NCI-H128 (cell line): ENCODE data around the gene GDPD4.
A peak's percentile ranks its signal among the peaks of the same experiment; 100 is the strongest.

Source experiments
- DNase-seq: peaks from one replicate; lab custom pipeline; 2025; ENCODE audit not compliant: unreplicated experiment; lab: John Stamatoyannopoulos, UW

The GDPD4 gene

DNA sequence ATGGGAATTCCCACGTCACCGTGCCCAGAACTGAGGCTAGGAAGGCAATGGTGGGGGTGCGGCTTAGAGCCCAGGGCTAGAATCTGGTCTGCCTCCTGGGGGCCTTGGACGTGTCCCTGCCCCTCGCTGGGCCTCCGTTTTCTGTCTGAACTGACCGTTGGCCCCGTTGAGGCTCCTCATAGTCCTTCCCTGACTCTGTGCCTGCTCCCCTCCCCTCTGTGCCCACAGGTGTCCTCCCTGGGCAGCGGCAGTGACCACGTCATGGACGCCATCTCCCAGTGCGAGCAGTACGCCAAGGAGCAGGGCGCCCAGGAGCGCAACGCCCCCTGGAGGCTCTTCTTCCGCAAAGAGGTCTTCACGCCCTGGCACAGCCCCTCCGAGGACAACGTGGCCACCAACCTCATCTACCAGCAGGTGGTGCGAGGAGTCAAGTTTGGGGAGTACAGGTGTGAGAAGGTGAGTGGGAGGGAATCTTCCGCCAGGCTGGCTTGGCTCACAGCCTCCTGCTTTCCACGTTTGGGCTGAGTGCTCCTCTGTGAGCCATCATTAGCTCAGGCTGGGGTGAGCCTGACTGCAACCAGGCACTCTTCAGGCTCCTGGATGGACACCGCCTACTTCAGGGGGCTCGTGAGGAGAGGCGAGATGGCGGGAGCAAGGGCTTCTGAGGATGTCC lies 109.5 kb downstream of the GDPD4 start:
- DNase-seq = no peak

DNA sequence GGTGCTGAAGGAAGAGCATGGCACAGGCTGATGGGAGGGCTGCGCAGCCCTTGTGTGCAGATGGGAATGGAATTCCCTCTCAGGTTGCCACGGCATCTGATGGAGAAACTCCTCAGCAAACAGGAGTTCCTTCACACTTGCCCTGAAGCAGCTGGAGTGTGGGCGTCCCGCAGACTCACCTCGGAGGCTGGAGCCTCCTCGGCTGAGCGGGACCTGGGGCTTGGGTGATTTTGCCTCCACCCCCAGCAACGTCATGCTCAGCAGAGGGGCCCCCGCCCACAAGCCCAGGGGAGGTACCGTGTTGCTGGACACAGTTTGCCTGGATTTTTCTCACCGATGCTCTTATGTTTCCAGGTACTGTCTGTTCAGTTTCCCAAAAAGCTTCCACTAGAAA lies 110.1 kb downstream of the GDPD4 start:
- DNase-seq = no peak

DNA sequence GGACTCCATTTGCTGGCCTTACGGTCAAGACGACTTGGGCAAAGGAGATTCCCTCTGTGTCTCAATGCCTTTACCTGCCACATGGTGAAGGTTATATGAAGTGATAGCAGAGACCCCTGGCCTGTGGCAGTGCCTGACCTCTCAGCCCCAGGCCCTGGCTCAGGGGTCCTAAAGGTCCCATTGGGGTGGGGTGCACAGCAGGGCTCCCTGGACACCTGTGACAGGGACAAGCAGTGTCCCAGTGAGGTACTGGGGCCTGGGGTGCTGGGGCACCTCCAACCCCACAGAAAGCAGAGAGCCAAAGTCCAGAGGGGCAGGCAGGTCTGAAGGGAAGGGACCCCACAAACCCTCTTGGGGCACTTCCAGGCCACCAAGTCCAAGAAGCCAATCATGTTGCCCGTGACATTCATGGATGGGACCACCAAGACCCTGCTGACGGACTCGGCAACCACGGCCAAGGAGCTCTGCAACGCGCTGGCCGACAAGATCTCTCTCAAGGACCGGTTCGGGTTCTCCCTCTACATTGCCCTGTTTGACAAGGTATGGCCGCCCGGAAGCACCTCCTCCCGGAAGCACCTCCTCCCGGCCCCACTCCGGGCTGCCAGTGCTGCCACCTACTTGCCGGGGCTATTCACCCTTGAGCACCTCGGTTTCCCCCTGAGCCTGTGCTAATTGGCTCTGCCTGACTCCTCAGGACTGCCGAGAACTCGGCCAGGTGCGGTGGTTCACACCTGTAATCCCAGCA lies 111.0 kb downstream of the GDPD4 start:
- DNase-seq = no peak

DNA sequence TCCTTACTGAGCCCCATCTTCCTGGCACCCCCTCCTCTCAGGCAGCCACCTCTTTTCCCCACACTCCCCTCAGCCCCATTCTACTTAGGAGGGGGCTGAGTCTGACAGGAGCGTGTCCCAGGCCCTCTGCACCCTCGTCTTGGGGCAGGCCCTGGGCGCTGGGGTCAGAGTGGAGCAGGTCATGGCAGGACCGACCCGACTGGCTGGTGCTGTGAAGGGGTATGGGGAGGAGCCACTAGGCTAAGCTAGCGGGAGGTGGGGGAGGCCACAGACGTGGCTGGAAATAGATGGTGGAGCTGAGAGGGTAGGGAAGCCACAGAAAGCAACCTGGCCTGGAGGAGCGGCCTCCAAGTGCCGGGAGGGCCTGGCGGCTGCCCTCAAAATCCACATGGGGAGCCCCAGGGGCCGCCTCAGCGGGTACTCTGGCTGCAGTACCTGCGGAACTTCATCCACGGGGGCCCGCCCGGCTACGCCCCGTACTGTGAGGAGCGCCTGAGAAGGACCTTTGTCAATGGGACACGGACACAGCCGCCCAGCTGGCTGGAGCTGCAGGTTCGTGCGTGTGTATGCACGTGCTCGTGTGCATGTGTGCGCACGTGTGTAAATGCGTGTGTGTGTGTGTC lies 111.8 kb downstream of the GDPD4 start:
- no peak for DNase-seq

DNA sequence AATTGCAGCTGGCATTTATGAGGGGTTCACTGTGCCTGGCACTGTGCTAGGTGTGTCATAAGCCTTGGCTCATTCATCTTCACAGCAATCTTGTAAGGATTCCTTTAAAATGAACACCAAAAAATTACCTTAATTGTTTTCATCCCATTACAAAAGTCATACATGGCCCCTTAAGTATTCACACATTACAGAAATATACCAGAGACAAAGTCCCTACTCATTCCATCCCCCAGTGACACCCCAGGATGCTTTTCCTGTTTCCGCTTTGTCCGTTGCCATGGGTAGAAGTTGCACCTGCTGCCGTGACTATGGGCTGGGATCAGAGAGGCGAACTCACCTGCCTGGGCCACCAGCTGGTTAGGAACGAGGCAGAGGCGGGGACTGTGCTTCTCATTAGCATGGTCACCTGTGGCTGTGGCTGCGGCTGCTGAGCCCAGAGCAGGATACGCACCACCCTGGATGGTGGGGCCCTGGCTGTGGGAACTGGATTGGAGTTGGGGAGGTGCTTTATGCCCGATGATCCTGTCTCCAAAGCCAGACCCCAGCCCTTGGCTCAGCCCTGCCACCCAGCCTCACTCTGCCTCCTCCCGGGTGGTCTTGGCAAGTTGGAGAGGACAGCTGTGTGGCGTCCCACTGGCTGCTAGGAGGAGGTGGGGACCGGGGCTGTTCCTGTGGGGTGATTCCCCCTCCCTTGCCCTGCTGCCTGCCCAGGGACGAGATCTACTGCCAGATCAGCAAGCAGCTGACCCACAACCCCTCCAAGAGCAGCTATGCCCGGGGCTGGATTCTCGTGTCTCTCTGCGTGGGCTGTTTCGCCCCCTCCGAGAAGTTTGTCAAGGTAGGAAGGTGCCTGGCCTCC lies 112.6 kb downstream of the GDPD4 start:
- peak; percentile 27 for DNase-seq

DNA sequence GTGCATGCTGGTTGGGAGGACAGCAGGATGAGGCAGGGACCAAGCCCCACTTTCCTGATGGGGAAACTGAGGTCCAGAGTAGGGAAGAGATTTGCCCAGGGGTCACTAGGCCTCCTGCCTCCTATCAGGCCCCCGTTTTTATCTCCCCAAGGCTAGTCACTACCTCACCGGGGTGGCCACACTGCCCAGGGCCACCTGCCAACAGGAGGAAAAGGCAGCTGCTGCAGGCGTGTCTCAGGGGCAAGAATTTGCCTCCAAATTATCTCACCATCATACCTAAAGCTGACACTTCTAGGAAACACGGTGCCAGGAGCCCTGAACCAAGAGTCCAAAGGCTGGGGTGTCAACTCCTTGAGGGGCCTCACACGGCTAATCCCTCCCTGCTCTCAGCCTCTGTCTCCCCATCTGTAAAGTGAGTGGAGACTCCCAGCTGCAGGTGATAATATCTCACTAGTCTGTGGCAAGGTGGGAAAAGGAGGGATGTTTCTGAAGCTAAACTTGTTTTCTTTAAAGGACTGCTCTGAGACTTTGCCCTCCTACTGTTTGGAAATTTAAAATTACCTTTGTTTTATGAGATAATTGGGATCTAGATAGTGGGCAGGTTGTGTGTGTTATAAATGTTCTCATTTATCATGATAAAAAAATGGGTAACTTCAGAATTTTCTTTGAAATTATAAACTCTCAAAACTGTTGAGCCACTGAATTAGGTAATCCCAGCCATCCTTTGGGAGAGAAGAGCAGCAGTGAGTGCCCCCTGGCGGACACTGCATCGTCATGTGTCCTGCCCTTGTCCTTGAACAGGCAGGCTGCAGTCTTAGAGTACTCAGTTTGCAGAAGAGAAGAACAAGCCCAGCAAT lies 113.5 kb downstream of the GDPD4 start:
- DNase-seq = peak; percentile 52

DNA sequence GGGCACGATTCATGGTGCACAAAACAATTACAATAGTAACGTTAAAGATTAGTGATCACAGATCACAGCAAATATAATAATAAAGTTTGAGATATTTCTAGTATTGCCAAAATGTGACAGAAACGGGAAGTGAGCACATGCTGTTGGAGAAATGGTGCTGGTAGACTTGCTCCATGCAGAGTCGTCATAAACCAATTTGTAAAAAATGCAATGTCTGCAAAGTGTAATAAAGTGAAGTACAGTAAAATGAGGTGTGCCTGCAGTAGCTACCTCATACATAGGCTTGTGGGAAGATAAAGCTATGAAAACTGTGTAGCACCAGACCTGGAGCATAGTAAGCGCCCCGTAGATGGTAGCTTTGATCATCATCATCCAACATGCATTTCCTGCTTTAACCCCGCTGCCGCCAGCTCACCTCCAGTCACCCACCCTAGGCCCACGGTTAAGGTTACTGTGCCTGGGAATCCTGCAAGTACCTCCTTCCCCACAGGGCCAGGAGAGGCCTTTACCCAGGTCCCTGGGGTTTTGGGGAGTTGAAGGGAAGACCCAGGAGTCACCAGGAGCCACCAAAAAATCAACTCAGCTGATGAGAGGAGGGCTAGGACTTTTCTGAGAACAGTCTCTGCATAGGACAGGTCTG lies 114.3 kb downstream of the GDPD4 start:
- no peak for DNase-seq

DNA sequence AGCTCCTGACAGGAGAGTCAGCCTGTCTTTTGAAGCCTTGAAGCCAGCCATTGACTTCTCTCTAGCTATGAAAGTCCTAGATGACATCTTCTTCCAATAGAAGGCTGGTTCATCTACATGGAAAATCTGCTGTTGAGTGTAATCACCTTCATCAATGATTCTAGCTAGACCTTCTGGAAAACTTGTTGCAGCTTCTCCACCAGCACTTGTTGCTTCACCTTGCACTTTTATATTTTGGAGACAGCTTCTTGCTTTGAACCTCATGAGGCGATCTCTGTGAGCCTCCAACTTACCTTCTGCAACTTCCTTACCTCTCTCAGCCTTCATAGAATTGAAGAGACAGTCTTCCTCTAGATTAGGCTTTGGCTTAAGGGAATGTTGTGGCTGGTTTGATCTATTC lies 115.2 kb downstream of the GDPD4 start:
- DNase-seq = no peak

DNA sequence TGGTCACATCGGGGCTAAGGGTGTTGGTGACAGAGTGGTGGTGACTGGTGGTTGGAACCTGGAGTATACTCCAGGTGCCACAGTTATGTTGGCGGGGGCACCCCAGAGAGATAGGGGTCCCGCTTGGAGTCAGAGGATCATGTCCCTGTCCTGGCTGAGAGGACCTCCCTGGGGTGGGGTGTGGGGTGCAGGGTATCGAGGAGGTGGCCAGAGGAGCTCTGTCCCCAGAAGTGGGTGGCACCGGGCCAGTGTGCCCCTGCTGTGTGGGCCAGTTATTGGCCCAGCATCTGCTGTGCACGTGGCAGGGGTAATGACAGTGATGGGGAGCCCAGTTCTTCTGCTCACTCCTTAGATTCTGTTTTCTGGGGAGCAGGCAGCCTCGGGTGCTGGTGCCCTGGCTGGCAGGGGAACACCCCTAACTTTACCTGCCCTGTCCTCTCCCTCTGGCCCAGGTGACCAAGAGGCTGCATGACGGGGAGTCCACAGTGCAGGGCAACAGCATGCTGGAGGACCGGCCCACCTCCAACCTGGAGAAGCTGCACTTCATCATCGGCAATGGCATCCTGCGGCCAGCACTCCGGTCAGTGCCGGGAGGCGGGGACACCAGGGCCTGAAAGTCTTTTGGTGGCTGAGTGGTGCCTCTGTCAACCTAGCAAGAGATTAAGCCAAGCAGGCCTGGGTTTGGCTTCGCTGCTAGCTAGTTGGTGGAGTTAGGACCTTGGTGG lies 117.2 kb downstream of the GDPD4 start:
- DNase-seq = no peak

DNA sequence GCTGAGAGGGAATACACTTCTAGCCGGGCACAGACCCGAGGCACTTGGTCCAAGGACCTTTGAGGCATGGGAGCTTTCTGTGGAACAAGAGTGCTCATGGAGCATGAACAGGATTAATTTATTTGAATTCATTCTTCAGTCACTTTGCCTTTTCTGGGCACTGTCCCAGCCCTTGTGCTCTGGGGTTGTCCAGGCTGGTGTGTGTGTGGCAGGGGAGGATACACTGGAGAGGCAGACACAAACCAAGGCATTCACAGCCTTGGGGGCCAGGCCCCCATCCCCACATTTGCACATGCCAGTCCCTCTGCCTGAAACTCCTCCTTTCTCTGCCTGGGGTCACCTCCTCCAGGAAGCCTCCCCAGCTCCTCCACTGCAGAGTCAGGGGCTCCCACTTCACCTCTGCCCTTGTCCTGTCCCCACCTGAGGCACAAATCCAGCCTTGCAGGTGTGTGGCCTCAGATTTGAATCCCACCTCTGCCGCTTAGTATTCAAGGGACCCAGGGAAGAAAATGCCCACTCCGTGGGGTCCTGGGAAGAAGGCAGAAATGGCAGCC lies 118.0 kb downstream of the GDPD4 start:
- no peak for DNase-seq

DNA sequence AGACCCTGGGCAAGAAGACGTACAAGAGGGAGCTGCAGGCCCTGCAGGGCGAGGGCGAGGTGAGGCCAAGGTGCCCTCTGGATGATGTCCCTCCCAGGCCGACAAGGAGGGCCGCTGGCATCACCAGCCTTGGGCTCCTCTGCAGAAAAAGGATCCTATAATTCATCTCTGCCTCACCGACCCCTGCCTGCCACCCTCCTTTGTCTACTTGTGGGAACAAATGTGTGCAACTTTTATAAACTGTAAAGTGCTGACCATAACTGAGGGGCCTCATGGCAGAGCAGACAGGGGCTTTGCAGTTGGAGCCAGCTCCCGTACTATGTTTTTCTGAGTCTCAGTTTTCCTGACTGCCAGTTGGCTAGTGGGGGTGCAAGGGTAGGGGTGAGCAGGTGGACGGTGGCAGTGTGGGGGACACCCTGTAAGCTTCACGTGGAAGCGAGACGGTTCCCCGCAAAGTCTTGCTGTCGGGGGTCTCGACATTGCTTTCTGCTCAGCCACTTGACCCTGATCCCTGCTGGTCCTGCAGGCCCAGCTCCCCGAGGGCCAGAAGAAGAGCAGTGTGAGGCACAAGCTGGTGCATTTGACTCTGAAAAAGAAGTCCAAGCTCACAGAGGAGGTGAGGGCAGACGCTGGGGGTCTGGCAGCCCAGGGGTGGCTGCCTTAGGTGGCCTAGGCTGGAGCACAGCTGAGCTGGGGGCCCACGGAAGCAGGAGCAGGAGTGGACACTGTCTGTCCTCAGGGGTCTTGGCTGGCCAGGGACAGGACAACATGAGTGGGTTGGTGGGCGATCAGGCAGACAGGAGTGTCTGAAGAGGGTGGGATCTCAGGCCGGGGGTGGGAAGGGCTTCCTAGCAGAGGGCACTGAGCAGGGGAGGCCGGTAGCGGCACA lies 118.7 kb downstream of the GDPD4 start:
- no peak for DNase-seq

DNA sequence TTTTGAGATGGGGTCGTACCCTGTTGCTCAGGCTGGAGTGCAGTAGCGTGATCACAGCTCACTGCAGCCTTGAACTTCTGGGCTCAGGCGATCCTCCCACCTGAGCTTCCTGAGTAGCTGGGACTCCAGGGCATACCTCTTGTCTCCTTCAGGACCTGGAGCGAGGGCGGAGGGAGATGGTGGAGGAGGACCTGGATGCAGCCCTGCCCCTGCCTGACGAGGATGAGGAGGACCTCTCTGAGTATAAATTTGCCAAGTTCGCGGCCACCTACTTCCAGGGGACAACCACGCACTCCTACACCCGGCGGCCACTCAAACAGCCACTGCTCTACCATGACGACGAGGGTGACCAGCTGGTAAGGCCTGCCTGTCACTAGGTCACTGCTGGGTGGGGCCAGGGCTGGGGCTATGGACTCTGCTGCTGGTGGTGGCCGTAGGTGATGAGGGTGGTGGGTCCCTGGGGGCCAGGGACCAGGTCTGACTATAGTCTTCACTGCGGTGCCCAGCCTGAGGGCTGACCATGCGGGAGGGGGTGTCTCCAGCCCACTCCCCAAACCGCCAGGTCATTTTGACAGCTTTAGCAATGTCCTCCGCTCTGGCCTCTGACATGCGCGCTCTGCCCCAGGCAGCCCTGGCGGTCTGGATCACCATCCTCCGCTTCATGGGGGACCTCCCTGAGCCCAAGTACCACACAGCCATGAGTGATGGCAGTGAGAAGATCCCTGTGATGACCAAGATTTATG lies 119.5 kb downstream of the GDPD4 start:
- DNase-seq = no peak

DNA sequence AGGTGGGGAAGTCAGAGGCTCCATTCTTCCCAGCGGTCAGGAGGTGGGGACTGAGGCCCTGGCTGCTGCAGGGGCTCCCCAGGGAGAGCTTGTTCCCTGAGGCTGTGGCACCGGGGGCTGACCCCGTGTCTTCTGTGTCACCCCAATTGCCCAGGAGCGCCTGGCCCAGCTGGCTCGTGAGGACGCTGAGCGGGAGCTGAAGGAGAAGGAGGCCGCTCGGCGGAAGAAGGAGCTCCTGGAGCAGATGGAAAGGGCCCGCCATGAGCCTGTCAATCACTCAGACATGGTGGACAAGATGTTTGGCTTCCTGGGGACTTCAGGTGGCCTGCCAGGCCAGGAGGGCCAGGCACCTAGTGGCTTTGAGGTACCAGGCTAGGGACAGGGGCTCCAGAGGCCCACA lies 120.3 kb downstream of the GDPD4 start:
- DNase-seq = no peak

DNA sequence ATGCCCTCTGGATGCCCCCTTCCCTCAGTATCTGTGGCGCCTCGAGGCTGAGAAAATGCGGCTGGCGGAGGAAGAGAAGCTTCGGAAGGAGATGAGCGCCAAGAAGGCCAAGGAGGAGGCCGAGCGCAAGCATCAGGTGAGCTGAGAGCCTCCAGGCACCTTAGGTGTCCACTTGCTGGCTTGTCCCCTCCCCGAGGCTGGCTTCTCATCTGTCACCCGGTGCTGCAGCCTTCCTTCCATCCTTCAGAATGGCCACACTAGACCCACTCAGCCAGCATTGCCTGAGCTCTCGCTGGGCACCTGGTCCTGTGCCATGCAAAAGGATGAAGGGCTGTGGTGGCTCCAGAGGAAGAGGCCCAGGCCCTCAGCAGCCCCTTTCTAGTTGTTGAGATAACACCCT lies 121.1 kb downstream of the GDPD4 start:
- no peak for DNase-seq

DNA sequence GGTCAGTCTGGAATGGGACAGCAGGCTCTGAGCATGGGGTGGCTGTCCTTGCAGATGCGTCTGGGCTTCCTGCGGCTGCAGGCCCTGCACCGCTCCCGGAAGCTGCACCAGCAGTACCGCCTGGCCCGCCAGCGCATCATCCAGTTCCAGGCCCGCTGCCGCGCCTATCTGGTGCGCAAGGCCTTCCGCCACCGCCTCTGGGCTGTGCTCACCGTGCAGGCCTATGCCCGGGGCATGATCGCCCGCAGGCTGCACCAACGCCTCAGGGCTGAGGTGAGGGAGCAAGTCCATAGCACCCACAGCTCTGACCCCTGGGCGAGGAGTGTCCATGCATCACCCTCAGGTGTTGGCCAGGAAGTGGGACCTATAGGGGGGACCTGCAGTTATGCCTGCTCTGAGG lies 121.8 kb downstream of the GDPD4 start:
- DNase-seq = no peak

DNA sequence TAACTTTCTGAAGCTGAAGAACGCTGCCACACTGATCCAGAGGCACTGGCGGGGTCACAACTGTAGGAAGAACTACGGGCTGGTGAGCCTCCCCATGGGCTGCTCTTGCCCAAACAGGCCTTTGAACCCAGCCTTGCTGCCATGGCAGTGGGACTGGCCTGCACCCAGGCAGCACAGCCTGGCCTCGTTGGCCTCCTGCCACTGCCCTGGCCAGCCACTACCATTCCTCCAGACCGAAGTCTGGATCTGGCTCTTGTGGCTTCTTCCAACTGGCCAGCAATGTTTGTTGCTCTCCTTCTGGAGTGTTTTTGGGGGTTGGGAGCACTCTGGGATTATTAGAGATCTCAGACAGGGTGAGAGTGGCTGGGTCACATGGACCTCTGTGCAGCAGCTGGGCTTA lies 122.4 kb downstream of the GDPD4 start:
- DNase-seq = no peak

DNA sequence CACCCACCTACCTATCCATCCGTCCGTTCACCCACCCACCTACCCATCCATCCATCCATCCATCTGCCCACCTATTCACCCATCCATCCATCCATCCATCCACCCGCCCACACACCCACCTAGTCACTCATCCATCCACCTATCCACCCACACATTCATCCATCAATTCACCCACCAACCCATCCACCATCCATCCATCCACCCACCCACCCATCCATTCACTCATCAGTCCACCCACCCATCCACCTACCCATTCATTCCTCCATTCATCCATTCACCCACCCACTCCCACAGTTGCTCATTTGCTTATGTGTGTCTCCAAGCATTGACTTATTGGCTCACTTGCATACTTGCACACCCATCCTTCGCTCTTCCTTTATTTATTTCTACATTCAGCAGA lies 123.3 kb downstream of the GDPD4 start:
- no peak for DNase-seq
